HCT116 (cell line): ENCODE data around the gene IFNL3. TPM values are rescaled to one million over a fixed set of nuclear protein-coding genes. Genes with fewer than 3 reads are reported as not detected.
A peak's percentile ranks its signal among the peaks of the same experiment; 100 is the strongest.

Experiments used
- ATAC-seq: fragments of 200-7000 bp; cut with Tn5 transposase; 2 replicates; pipeline ENCODE4 v1.9.1; 2020; ENCODE audit warnings: mild to moderate bottlenecking, moderate library complexity
- BruUV-seq: library from RNA; stranded (reverse); fragments of 400-500 nt; replicated peaks from 2 replicates; lab custom pipeline; 2021; lab: Mats Ljungman, UMichigan
- CTCF ChIA-PET: fragments of 300-600 bp; sonication (Branson Sonifier 250); formaldehyde crosslinking; loops from one replicate; lab custom pipeline; 2021; ENCODE audit warnings: antibody characterized with exemption; lab: Charles Lee
- POLR2A ChIA-PET: fragments of 300-600, 350-600 bp; sonication (Branson Sonifier 250); formaldehyde crosslinking; loops from one replicate; lab custom pipeline; 2021; ENCODE audit warnings: antibody characterized with exemption; lab: Charles Lee
- RAD21 ChIA-PET, 2 experiments: fragments of 300-600 bp; sonication (Branson Sonifier 250); formaldehyde crosslinking; loops; one replicate each; lab custom pipeline; 2023; ENCODE audit warnings: low total read pairs in 2 of 2; ENCODE audit not compliant: uncharacterized antibody in 2 of 2, unreplicated experiment in 2 of 2, low non-redundant PET in 1 of 2; lab: Charles Lee
- DNase-seq: peaks from one replicate; pipeline ENCODE4 v3.0.0-alpha.2; 2010; ENCODE audit warnings: low read depth, low spot score
- H2AFZ ChIP-seq: fragments of 200-600 bp; shearing (Covaris generic), sonication (generic); 2 replicates; pipeline ENCODE4 v1.6.1; 2017; ENCODE audit warnings: low read depth, mixed run types, mixed read lengths, antibody characterized with exemption, low read length; ENCODE audit not compliant: poor library complexity, severe bottlenecking
- H3K27ac ChIP-seq: 2 replicates; pipeline ENCODE4 v1.5.1; 2012; ENCODE audit warnings: low read depth, low read length
- H3K27me3 ChIP-seq: fragments of 200-600 bp; sonication (generic); 2 replicates; pipeline ENCODE4 v1.6.1; 2016; ENCODE audit warnings: mixed run types, low read length, mixed read lengths; ENCODE audit not compliant: insufficient read depth
- H3K36me3 ChIP-seq, 2 experiments: fragments of 200-500 bp in 1 of 2; fragments of 200-600 bp in 1 of 2; sonication (Bioruptor generic) in 1 of 2; sonication (generic) in 1 of 2; 2 replicates each; pipeline versions ENCODE4 v1.5.1 to v1.6.1; 2014 to 2016; ENCODE audit warnings: low read length in 2 of 2, inconsistent platforms in 1 of 2, mixed read lengths in 1 of 2, mixed run types in 1 of 2; ENCODE audit not compliant: insufficient read depth in 2 of 2, control insufficient read depth in 1 of 2
- H3K4me1 ChIP-seq, 2 experiments: fragments of 200-600 bp in 1 of 2; sonication (generic) in 1 of 2; 2 replicates each; pipeline versions ENCODE4 v1.5.1 to v1.6.1; 2012 to 2017; ENCODE audit warnings: low read length in 2 of 2, inconsistent platforms in 1 of 2, mild to moderate bottlenecking in 1 of 2, mixed read lengths in 1 of 2, mixed run types in 1 of 2, moderate library complexity in 1 of 2; ENCODE audit not compliant: insufficient read depth in 2 of 2, control insufficient read depth in 1 of 2
- H3K4me2 ChIP-seq: fragments of 200-600 bp; sonication (generic); 2 replicates; pipeline ENCODE4 v1.6.1; 2017; ENCODE audit warnings: mixed run types, low read length, mixed read lengths
- H3K4me3 ChIP-seq, 2 experiments: fragments of 200-600 bp in 1 of 2; sonication (generic) in 1 of 2; replicated peaks in 1 of 2; 2 replicates each; pipeline ENCODE4 v1.5.1; 2011 to 2016; ENCODE audit warnings: low read length in 2 of 2, control low read depth in 1 of 2, low read depth in 1 of 2, mild to moderate bottlenecking in 1 of 2, mixed read lengths in 1 of 2, mixed run types in 1 of 2
- H3K79me2 ChIP-seq: fragments of 200-600 bp; sonication (generic); 2 replicates; pipeline ENCODE4 v1.6.1; 2017; ENCODE audit warnings: mild to moderate bottlenecking, mixed run types, low read length, moderate library complexity, mixed read lengths; ENCODE audit not compliant: insufficient read depth
- H3K9ac ChIP-seq: fragments of 200-600 bp; sonication (generic); 2 replicates; pipeline ENCODE4 v1.6.1; 2016; ENCODE audit warnings: low read length, mixed read lengths
- H3K9me2 ChIP-seq: fragments of 200-600 bp; sonication (generic), shearing (Covaris generic); 2 replicates; pipeline ENCODE4 v1.6.1; 2017; ENCODE audit warnings: mixed run types, mild to moderate bottlenecking, moderate library complexity; ENCODE audit not compliant: insufficient read depth
- H3K9me3 ChIP-seq, 2 experiments: fragments of 200-500 bp in 1 of 2; fragments of 200-600 bp in 1 of 2; sonication (Bioruptor generic) in 1 of 2; sonication (generic) in 1 of 2; 2 replicates each; pipeline ENCODE4 v1.6.1; 2014 to 2017; ENCODE audit warnings: low read length in 2 of 2, mixed read lengths in 2 of 2, inconsistent platforms in 1 of 2, low read depth in 1 of 2, mild to moderate bottlenecking in 1 of 2, mixed run types in 1 of 2, moderate library complexity in 1 of 2; ENCODE audit not compliant: control insufficient read depth in 1 of 2, insufficient read depth in 1 of 2
- H4K20me1 ChIP-seq: fragments of 200-600 bp; sonication (generic), shearing (Covaris generic); 2 replicates; pipeline ENCODE4 v1.6.1; 2017; ENCODE audit warnings: mixed run types, mild to moderate bottlenecking, moderate library complexity; ENCODE audit not compliant: insufficient read depth
- CBX3 ChIP-seq: IDR thresholded peaks from 2 replicates; pipeline ENCODE4 v1.6.1; 2012; ENCODE audit warnings: low read depth
- CTCF ChIP-seq, 3 experiments: fragments of 200-600 bp in 1 of 3; sonication (generic) in 1 of 3; IDR thresholded peaks in 2 of 3; conservative IDR thresholded peaks in 1 of 3; 2 replicates each; pipeline ENCODE4 v1.5.1; 2012 to 2017; ENCODE audit warnings: low read depth in 2 of 3, low read length in 2 of 3, antibody characterized with exemption in 1 of 3, borderline replicate concordance in 1 of 3, control low read depth in 1 of 3, mild to moderate bottlenecking in 1 of 3, mixed read lengths in 1 of 3, mixed run types in 1 of 3, moderate library complexity in 1 of 3; ENCODE audit not compliant: insufficient read depth in 1 of 3
- EZH2 ChIP-seq: fragments of 200-600 bp; sonication (generic); IDR thresholded peaks from 2 replicates; pipeline ENCODE4 v1.6.1; 2017; ENCODE audit warnings: antibody characterized with exemption, mixed run types
- FOSL1 ChIP-seq: IDR thresholded peaks from 2 replicates; pipeline ENCODE4 v1.6.1; 2012; ENCODE audit warnings: low read depth
- POLR2AphosphoS5 ChIP-seq: IDR thresholded peaks from 2 replicates; pipeline ENCODE4 v1.6.1; 2011; ENCODE audit warnings: mild to moderate bottlenecking, low read depth, low read length, moderate library complexity
- RAD21 ChIP-seq: IDR thresholded peaks from 2 replicates; pipeline ENCODE4 v1.6.1; 2012; ENCODE audit warnings: low read depth, mild to moderate bottlenecking
- REST ChIP-seq: IDR thresholded peaks from 2 replicates; pipeline ENCODE4 v1.6.1; 2012; ENCODE audit warnings: low read depth
- intact Hi-C: fragments of 100-400 bp; cut with micrococcal nuclease; formaldehyde crosslinking; loops from 2 replicates; pipeline ENCODE4 v1.10.0; 2022
- total RNA-seq: library from RNA; stranded (reverse); gene quantifications from one replicate; pipeline ENCODE4 v1.2.1, GENCODE V29; 2021; ENCODE audit not compliant: unreplicated experiment
- TF ChIP-seq, protein P1 (sequence below): IDR thresholded peaks from 2 replicates; pipeline ENCODE4 v1.6.1; 2012
- TF ChIP-seq, protein P2 (sequence below): IDR thresholded peaks from 2 replicates; pipeline ENCODE4 v1.6.1; 2012

The IFNL3 gene
- total RNA-seq, 1 experiment from 2014 or later: not detected

- intact Hi-C loops: no loop called here
- peaks cover 7 to 35% of the 10 kb centered on the region in 2 experiments; a peak in 3 of 4 replicates for H3K4me1 ChIP-seq
- CTCF ChIA-PET: interaction anchor here (1.0 kb wide), 1 partner anchor 76 kb away, joined by 3 read pairs; no protein-coding TSS in a partner anchor
- H3K36me3 ChIP-seq: no peaks in the 10 kb centered on the region
- POLR2A ChIA-PET: no interaction called here
- no peak overlapping the region for H3K9ac ChIP-seq
- RAD21 ChIA-PET: interaction anchor here in 1 of 2 experiments (0.7 kb wide), 1 partner anchor 100 kb away, joined by 3 read pairs; no protein-coding TSS in a partner anchor
- no peaks in the 10 kb centered on the region for H4K20me1 ChIP-seq
- no peaks in the 10 kb centered on the region for H3K9me2 ChIP-seq
- BruUV-seq: no TSS peak
- no peak overlapping the region for H3K4me3 ChIP-seq
- H3K79me2 ChIP-seq: no peaks in the 10 kb centered on the region
- no peak overlapping the region for H3K27ac ChIP-seq
- H2AFZ ChIP-seq: no peak overlapping the region
- no peaks in the 10 kb centered on the region for H3K27me3 ChIP-seq
- no peak for DNase-seq
- no peaks in the 10 kb centered on the region for H3K9me3 ChIP-seq
- no peak; the same call in 1 of the 2 replicates for ATAC-seq
- no peak overlapping the region for H3K4me2 ChIP-seq
- TF ChIP-seq CTCF (IDR thresholded peaks at IDR 0.05 in 2 of 3, conservative IDR thresholded peaks at IDR 0.05 in 1 of 3; ENCODE audit: borderline replicate concordance in 1 of 3, insufficient read depth in 1 of 3, low read depth in 2 of 3, low read length in 2 of 3) (peak in 2 of 3 experiments; percentile 32 to 33; a peak in 3 of 6 replicates), RAD21 (peak; percentile 49)
- TF ChIP-seq, protein P1, sequence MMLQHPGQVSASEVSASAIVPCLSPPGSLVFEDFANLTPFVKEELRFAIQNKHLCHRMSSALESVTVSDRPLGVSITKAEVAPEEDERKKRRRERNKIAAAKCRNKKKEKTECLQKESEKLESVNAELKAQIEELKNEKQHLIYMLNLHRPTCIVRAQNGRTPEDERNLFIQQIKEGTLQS: no peak
- TF ChIP-seq, all 23 proteins: peak for 2
Measured at GRCh38 chr19:39197808-39198207, 47.0 kb downstream of the IFNL3 start.

GRCh38 chr19:39196860-39197562 is 47.8 kb downstream of the IFNL3 start, which contains the start of gene NCCRP1:
TSS of gene NCCRP1 (plus strand) at chr19:39196964. CDS start at chr19:39196983, 19 bp downstream.
- Histone ChIP-seq H3K4me1 (peaks cover 5 to 34% of the 10 kb centered on the region in 2 experiments; a peak in 3 of 4 replicates), H3K9ac (no peak within 1 kb of the TSS), H4K20me1 (no peaks in the 10 kb centered on the region), H3K27me3 (no peaks in the 10 kb centered on the region), H3K4me3 (no peak within 1 kb of the TSS), H3K9me2 (no peaks in the 10 kb centered on the region), H3K4me2 (no peak within 1 kb of the TSS), H3K27ac (no peak within 1 kb of the TSS), H3K36me3 (no peaks in the 10 kb centered on the region), H3K9me3 (no peaks in the 10 kb centered on the region), H2AFZ (no peak within 1 kb of the TSS), H3K79me2 (no peaks in the 10 kb centered on the region)
- ChIA-PET POLR2A (no interaction called here), RAD21 (no interaction called here), CTCF (no interaction called here)
- no peak for ATAC-seq
- intact Hi-C loops: no loop called here
- BruUV-seq: no TSS peak
- no peak for DNase-seq
- no peak for TF ChIP-seq POLR2AphosphoS5
- no peak for TF ChIP-seq FOSL1
- TF ChIP-seq, protein P1: no peak
- no peak for TF ChIP-seq REST
- TF ChIP-seq CBX3: no peak
- no peak for TF ChIP-seq EZH2
- TF ChIP-seq, protein P2, sequence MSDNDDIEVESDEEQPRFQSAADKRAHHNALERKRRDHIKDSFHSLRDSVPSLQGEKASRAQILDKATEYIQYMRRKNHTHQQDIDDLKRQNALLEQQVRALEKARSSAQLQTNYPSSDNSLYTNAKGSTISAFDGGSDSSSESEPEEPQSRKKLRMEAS: no peak
